ENCODE measurements around the gene AGPAT3.

AGPAT3 gene

GRCh38 chr21:44006017-44006619 is 141.1 kb downstream of the AGPAT3 start:
- no peak for TF ChIP-seq CTCF (IDR thresholded peaks at IDR 0.05; ENCODE audit: low read depth, low read length, missing control alignments)
- H3K4me3 ChIP-seq (replicated peaks; ENCODE audit: low read depth, low read length): no peak overlapping the region
- DNase-seq (ENCODE audit: extremely low read depth, low read depth): no peak

- no peak for DNase-seq (ENCODE audit: extremely low read depth, low read depth)
- no peak overlapping the region for H3K4me3 ChIP-seq (replicated peaks; ENCODE audit: low read depth, low read length)
- TF ChIP-seq CTCF (IDR thresholded peaks at IDR 0.05; ENCODE audit: low read depth, low read length, missing control alignments): no peak
Observed at GRCh38 chr21:44006656-44007055, 141.6 kb downstream of the AGPAT3 start.

- DNase-seq (ENCODE audit: extremely low read depth, low read depth): no peak
- no peak overlapping the region for H3K4me3 ChIP-seq (replicated peaks; ENCODE audit: low read depth, low read length)
- no peak for TF ChIP-seq CTCF (IDR thresholded peaks at IDR 0.05; ENCODE audit: low read depth, low read length, missing control alignments)
Observed at GRCh38 chr21:44010429-44010828, 145.4 kb downstream of the AGPAT3 start.

GRCh38 chr21:44011123-44011522 is 146.1 kb downstream of the AGPAT3 start:
- H3K4me3 ChIP-seq (replicated peaks; ENCODE audit: low read depth, low read length): peak overlapping the region; percentile 76
- no peak for TF ChIP-seq CTCF (IDR thresholded peaks at IDR 0.05; ENCODE audit: low read depth, low read length, missing control alignments)
- no peak for DNase-seq (ENCODE audit: extremely low read depth, low read depth)

GRCh38 chr21:44011579-44012473 is 146.8 kb downstream of the AGPAT3 start, which contains the start of gene TRAPPC10:
Gene TRAPPC10 (plus strand): TSS chr21:44012309. CDS start chr21:44012494, 185 bp downstream.
- no peak for TF ChIP-seq CTCF (IDR thresholded peaks at IDR 0.05; ENCODE audit: low read depth, low read length, missing control alignments)
- no peak for DNase-seq (ENCODE audit: extremely low read depth, low read depth)
- peak within 1 kb of the TSS; percentile 76 for H3K4me3 ChIP-seq (replicated peaks; ENCODE audit: low read depth, low read length)

- DNase-seq (ENCODE audit: extremely low read depth, low read depth): no peak
- TF ChIP-seq CTCF (IDR thresholded peaks at IDR 0.05; ENCODE audit: low read depth, low read length, missing control alignments): no peak
- H3K4me3 ChIP-seq (replicated peaks; ENCODE audit: low read depth, low read length): peak overlapping the region; percentile 76
Observed at GRCh38 chr21:44012474-44013379, 147.7 kb downstream of the AGPAT3 start.

Data from HFF-Myc (cell line).